Stomach (tissue), 4 donors: ENCODE data around the gene PTN.

Experiments
- POLR2A ChIP-seq, 4 donors: fragments of 450-650 bp; IDR thresholded peaks; one replicate each; pipeline ENCODE4 v1.6.1; 2016; ENCODE audit warnings: antibody characterized with exemption in 4 of 4, control low read depth in 2 of 4, mild to moderate bottlenecking in 1 of 4, moderate library complexity in 1 of 4
- TF ChIP-seq, protein P1 (sequence below), 7 experiments: fragments of 450-650 bp in 4 of 7; fragments of 200-600 bp in 3 of 7; sonication (generic) in 3 of 7; IDR thresholded peaks; one replicate each; pipeline ENCODE4 v1.5.1; 2016 to 2019; ENCODE audit warnings: antibody characterized with exemption in 7 of 7, control low read depth in 2 of 7, mild to moderate bottlenecking in 1 of 7

DNA sequence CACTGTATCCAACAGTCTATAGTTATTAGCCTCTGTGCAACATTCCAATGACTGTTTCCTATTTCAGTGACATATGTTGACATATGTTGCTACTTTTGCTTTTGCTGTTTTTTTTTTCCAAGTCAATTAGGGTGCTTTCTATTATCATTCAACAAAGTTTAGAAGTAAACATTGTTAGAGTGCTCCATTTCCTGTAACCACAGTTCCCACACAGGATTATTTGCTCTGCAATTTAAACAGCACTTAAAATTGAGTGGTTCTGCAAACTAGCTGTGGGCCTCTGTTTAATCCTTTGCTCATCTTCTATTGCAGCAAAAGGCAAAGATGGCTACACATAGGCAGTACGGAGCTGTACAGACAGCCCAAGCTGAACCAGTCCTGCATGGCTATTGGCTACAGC lies 46.5 kb upstream of the PTN start:
- no peak for TF ChIP-seq POLR2A (IDR thresholded peaks at IDR 0.05)
- TF ChIP-seq, protein P1, sequence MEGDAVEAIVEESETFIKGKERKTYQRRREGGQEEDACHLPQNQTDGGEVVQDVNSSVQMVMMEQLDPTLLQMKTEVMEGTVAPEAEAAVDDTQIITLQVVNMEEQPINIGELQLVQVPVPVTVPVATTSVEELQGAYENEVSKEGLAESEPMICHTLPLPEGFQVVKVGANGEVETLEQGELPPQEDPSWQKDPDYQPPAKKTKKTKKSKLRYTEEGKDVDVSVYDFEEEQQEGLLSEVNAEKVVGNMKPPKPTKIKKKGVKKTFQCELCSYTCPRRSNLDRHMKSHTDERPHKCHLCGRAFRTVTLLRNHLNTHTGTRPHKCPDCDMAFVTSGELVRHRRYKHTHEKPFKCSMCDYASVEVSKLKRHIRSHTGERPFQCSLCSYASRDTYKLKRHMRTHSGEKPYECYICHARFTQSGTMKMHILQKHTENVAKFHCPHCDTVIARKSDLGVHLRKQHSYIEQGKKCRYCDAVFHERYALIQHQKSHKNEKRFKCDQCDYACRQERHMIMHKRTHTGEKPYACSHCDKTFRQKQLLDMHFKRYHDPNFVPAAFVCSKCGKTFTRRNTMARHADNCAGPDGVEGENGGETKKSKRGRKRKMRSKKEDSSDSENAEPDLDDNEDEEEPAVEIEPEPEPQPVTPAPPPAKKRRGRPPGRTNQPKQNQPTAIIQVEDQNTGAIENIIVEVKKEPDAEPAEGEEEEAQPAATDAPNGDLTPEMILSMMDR (IDR thresholded peaks at IDR 0.05): no peak
